Measurements from ENCODE around the gene BCR. TPM values are rescaled to one million over a fixed set of nuclear protein-coding genes. Genes with fewer than 3 reads are reported as not detected.

The BCR gene
- total and polyA plus RNA-seq, 2 of the 13 experiments (the other 11 are each of a cell fraction or from before 2014, with no cell fraction given): 19.9 to 33.6 TPM

- no peak for TF ChIP-seq CCAR2 (optimal IDR thresholded peaks at IDR 0.05; ENCODE audit: low read depth, low read length)
- TF ChIP-seq MXD1 (CRISPR knock-in tag; IDR thresholded peaks at IDR 0.05): 0 out of 2 replicates have a peak, but pooled peaks have one; percentile 29
- TF ChIP-seq, protein P1, sequence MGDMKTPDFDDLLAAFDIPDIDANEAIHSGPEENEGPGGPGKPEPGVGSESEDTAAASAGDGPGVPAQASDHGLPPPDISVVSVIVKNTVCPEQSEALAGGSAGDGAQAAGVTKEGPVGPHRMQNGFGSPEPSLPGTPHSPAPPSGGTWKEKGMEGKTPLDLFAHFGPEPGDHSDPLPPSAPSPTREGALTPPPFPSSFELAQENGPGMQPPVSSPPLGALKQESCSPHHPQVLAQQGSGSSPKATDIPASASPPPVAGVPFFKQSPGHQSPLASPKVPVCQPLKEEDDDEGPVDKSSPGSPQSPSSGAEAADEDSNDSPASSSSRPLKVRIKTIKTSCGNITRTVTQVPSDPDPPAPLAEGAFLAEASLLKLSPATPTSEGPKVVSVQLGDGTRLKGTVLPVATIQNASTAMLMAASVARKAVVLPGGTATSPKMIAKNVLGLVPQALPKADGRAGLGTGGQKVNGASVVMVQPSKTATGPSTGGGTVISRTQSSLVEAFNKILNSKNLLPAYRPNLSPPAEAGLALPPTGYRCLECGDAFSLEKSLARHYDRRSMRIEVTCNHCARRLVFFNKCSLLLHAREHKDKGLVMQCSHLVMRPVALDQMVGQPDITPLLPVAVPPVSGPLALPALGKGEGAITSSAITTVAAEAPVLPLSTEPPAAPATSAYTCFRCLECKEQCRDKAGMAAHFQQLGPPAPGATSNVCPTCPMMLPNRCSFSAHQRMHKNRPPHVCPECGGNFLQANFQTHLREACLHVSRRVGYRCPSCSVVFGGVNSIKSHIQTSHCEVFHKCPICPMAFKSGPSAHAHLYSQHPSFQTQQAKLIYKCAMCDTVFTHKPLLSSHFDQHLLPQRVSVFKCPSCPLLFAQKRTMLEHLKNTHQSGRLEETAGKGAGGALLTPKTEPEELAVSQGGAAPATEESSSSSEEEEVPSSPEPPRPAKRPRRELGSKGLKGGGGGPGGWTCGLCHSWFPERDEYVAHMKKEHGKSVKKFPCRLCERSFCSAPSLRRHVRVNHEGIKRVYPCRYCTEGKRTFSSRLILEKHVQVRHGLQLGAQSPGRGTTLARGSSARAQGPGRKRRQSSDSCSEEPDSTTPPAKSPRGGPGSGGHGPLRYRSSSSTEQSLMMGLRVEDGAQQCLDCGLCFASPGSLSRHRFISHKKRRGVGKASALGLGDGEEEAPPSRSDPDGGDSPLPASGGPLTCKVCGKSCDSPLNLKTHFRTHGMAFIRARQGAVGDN (CRISPR knock-in tag; IDR thresholded peaks at IDR 0.05): peak; percentile 78
- peak; percentile 52; the same call in 1 of the 2 replicates for TF ChIP-seq RAD51 (IDR thresholded peaks at IDR 0.05; ENCODE audit: borderline replicate concordance)
- no peak for TF ChIP-seq ZNF256 (CRISPR knock-in tag; conservative IDR thresholded peaks at IDR 0.05)
- no peak for TF ChIP-seq PAX8 (CRISPR knock-in tag; IDR thresholded peaks at IDR 0.05; ENCODE audit: borderline replicate concordance)
- TF ChIP-seq, protein P2, sequence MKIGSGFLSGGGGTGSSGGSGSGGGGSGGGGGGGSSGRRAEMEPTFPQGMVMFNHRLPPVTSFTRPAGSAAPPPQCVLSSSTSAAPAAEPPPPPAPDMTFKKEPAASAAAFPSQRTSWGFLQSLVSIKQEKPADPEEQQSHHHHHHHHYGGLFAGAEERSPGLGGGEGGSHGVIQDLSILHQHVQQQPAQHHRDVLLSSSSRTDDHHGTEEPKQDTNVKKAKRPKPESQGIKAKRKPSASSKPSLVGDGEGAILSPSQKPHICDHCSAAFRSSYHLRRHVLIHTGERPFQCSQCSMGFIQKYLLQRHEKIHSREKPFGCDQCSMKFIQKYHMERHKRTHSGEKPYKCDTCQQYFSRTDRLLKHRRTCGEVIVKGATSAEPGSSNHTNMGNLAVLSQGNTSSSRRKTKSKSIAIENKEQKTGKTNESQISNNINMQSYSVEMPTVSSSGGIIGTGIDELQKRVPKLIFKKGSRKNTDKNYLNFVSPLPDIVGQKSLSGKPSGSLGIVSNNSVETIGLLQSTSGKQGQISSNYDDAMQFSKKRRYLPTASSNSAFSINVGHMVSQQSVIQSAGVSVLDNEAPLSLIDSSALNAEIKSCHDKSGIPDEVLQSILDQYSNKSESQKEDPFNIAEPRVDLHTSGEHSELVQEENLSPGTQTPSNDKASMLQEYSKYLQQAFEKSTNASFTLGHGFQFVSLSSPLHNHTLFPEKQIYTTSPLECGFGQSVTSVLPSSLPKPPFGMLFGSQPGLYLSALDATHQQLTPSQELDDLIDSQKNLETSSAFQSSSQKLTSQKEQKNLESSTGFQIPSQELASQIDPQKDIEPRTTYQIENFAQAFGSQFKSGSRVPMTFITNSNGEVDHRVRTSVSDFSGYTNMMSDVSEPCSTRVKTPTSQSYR (CRISPR knock-in tag; IDR thresholded peaks at IDR 0.05; ENCODE audit: borderline replicate concordance): peak; percentile 62; the same call in 1 of the 2 replicates
- TF ChIP-seq SSRP1 (CRISPR knock-in tag; IDR thresholded peaks at IDR 0.05): 0 out of 2 replicates have a peak, but pooled peaks have one; percentile 50
- peak; percentile 64; the same call in 1 of the 2 replicates for TF ChIP-seq MXD4 (CRISPR knock-in tag; IDR thresholded peaks at IDR 0.05)
- peak; percentile 80 for TF ChIP-seq ZBTB34 (CRISPR knock-in tag; IDR thresholded peaks at IDR 0.05)
- peak; percentile 82 for TF ChIP-seq RXRA (CRISPR knock-in tag; IDR thresholded peaks at IDR 0.05)
- TF ChIP-seq IKZF1 (IDR thresholded peaks at IDR 0.05): no peak
- peak; percentile 98 for TF ChIP-seq SP5 (CRISPR knock-in tag; IDR thresholded peaks at IDR 0.05; ENCODE audit: borderline replicate concordance, low read depth)
- peak; percentile 89 for TF ChIP-seq ETV5 (CRISPR knock-in tag; IDR thresholded peaks at IDR 0.05; ENCODE audit: borderline replicate concordance)
- TF ChIP-seq ZBTB2 (CRISPR knock-in tag; IDR thresholded peaks at IDR 0.05; ENCODE audit: low read depth): 0 out of 2 replicates have a peak, but pooled peaks have one; percentile 29
- TF ChIP-seq MIXL1 (CRISPR knock-in tag; IDR thresholded peaks at IDR 0.05): peak; percentile 65; the same call in 1 of the 2 replicates
- 0 out of 2 replicates have a peak, but pooled peaks have one; percentile 37 for TF ChIP-seq SMYD3 (CRISPR knock-in tag; IDR thresholded peaks at IDR 0.05)
- no peak; the same call in 1 of the 2 replicates for TF ChIP-seq NR2F6 (IDR thresholded peaks at IDR 0.05)
- TF ChIP-seq NR2F6 (CRISPR knock-in tag; IDR thresholded peaks at IDR 0.05): peak; percentile 74
- no peak for TF ChIP-seq ZNF260 (CRISPR knock-in tag; IDR thresholded peaks at IDR 0.05; ENCODE audit: borderline replicate concordance, low read depth)
These were observed 36.3 kb downstream of the BCR start (continued) for GRCh38 chr22:23216461-23217170.
